Stimulated activated effector memory CD8-positive, alpha-beta T cell treated with anti-CD3 and anti-CD28 coated beads, Interleukin-12 subunit alpha, Interleukin-12 subunit beta, amount 100 ng/mL, for 72 hours (primary cell): ENCODE measurements around the gene TRAF2.

Experiments
- ATAC-seq: fragments of 150-1000 bp; cut with Tn5 transposase; 2 replicates; pipeline ENCODE4 v1.10.0; 2021
- DNase-seq, 2 donors: peaks; one replicate each; pipeline ENCODE4 v3.0.0; 2021 to 2022; ENCODE audit warnings: low spot score in 2 of 2
- H3K27ac Mint-ChIP-seq: one replicate; pipeline ENCODE4 v1.8.0; 2022; ENCODE audit warnings: mild to moderate bottlenecking, mixed read lengths
- H3K36me3 Mint-ChIP-seq: one replicate; pipeline ENCODE4 v1.8.0; 2022; ENCODE audit warnings: mild to moderate bottlenecking, mixed read lengths
- H3K4me1 Mint-ChIP-seq: one replicate; pipeline ENCODE4 v1.8.0; 2022; ENCODE audit warnings: mixed read lengths
- H3K4me3 Mint-ChIP-seq: one replicate; pipeline ENCODE4 v1.8.0; 2022; ENCODE audit warnings: mild to moderate bottlenecking, mixed read lengths
- H3K9me3 Mint-ChIP-seq: one replicate; pipeline ENCODE4 v1.8.0; 2022; ENCODE audit warnings: mixed read lengths

The TRAF2 gene

GRCh38 chr9:136947955-136948510 lies 61.7 kb downstream of the TRAF2 start:
- Mint-ChIP-seq H3K9me3 (no peaks in the 10 kb centered on the region), H3K27ac (peak overlapping the region; percentile 92), H3K4me3 (peak overlapping the region; percentile 76), H3K36me3 (peaks cover 18% of the 10 kb centered on the region), H3K4me1 (peaks cover 15% of the 10 kb centered on the region)
- DNase-seq, result no peak
- ATAC-seq, result no peak

GRCh38 chr9:136949239-136949816 lies 63.0 kb downstream of the TRAF2 start:
- DNase-seq (no peak), ATAC-seq (no peak)
- peak overlapping the region; percentile 92 for H3K27ac Mint-ChIP-seq
- H3K4me1 Mint-ChIP-seq, result peaks cover 12% of the 10 kb centered on the region
- H3K9me3 Mint-ChIP-seq, result no peaks in the 10 kb centered on the region
- H3K36me3 Mint-ChIP-seq, result peaks cover 7% of the 10 kb centered on the region
- peak overlapping the region; percentile 76 for H3K4me3 Mint-ChIP-seq

- DNase-seq (peak; percentile 88 to 99), ATAC-seq (peak; percentile 95)
- H3K9me3 Mint-ChIP-seq, result no peaks in the 10 kb centered on the region
- peaks cover 2% of the 10 kb centered on the region for H3K36me3 Mint-ChIP-seq
- peak overlapping the region; percentile 76 for H3K4me3 Mint-ChIP-seq
- peaks cover 13% of the 10 kb centered on the region for H3K4me1 Mint-ChIP-seq
- H3K27ac Mint-ChIP-seq, result peak overlapping the region; percentile 92
Observed at GRCh38 chr9:136949817-136950655, 63.7 kb downstream of the TRAF2 start.

- Mint-ChIP-seq H3K27ac (peak overlapping the region; percentile 92), H3K4me3 (peak overlapping the region; percentile 76), H3K9me3 (no peaks in the 10 kb centered on the region), H3K36me3 (no peaks in the 10 kb centered on the region), H3K4me1 (peaks cover 18% of the 10 kb centered on the region)
- no peak for ATAC-seq
- DNase-seq, result no peak
Observed at GRCh38 chr9:136950656-136951276, 64.5 kb downstream of the TRAF2 start.

GRCh38 chr9:136951541-136952320 lies 65.4 kb downstream of the TRAF2 start, which contains the start of gene LCN12:
Gene LCN12 (plus strand): TSS chr9:136952273. CDS start chr9:136952328, 55 bp downstream.
- DNase-seq, result no peak
- ATAC-seq, result no peak
- H3K4me3 Mint-ChIP-seq, result peak within 1 kb of the TSS; percentile 76
- H3K36me3 Mint-ChIP-seq, result no peaks in the 10 kb centered on the region
- H3K4me1 Mint-ChIP-seq, result peaks cover 25% of the 10 kb centered on the region
- no peak within 1 kb of the TSS for H3K27ac Mint-ChIP-seq
- H3K9me3 Mint-ChIP-seq, result peaks cover 3% of the 10 kb centered on the region

GRCh38 chr9:136952321-136952850 lies 66.1 kb downstream of the TRAF2 start:
- Mint-ChIP-seq H3K4me3 (no peak overlapping the region), H3K36me3 (no peaks in the 10 kb centered on the region), H3K4me1 (peaks cover 28% of the 10 kb centered on the region)

GRCh38 chr9:136952876-136953770 lies 66.8 kb downstream of the TRAF2 start:
- DNase-seq, result no peak
- Mint-ChIP-seq H3K4me3 (no peak overlapping the region), H3K27ac (no peak overlapping the region), H3K9me3 (peaks cover 5% of the 10 kb centered on the region), H3K36me3 (no peaks in the 10 kb centered on the region), H3K4me1 (peaks cover 34% of the 10 kb centered on the region)
- ATAC-seq, result no peak

More at GRCh38 chr9:136952321-136952850, 66.1 kb downstream of the TRAF2 start:
- Mint-ChIP-seq H3K9me3 (peaks cover 5% of the 10 kb centered on the region), H3K27ac (no peak overlapping the region)
- DNase-seq (no peak), ATAC-seq (no peak)

- no peak for ATAC-seq
- Mint-ChIP-seq H3K27ac (no peak overlapping the region), H3K4me1 (peaks cover 41% of the 10 kb centered on the region), H3K36me3 (no peaks in the 10 kb centered on the region), H3K9me3 (peaks cover 5% of the 10 kb centered on the region), H3K4me3 (no peak overlapping the region)
- no peak for DNase-seq
Observed at GRCh38 chr9:136953771-136954269, 67.5 kb downstream of the TRAF2 start.

GRCh38 chr9:136954270-136955083 lies 68.2 kb downstream of the TRAF2 start:
- Mint-ChIP-seq H3K4me3 (no peak overlapping the region), H3K9me3 (peaks cover 5% of the 10 kb centered on the region), H3K4me1 (peaks cover 48% of the 10 kb centered on the region), H3K27ac (no peak overlapping the region), H3K36me3 (no peaks in the 10 kb centered on the region)
- DNase-seq (no peak), ATAC-seq (no peak)

- Mint-ChIP-seq H3K4me3 (no peak overlapping the region), H3K9me3 (peaks cover 5% of the 10 kb centered on the region), H3K4me1 (peaks cover 49% of the 10 kb centered on the region), H3K27ac (no peak overlapping the region), H3K36me3 (no peaks in the 10 kb centered on the region)
- ATAC-seq (no peak), DNase-seq (no peak)
Observed at GRCh38 chr9:136955202-136955942, 69.1 kb downstream of the TRAF2 start.

GRCh38 chr9:136955943-136956335 lies 69.6 kb downstream of the TRAF2 start:
- DNase-seq, result no peak
- H3K4me1 Mint-ChIP-seq, result peaks cover 54% of the 10 kb centered on the region

GRCh38 chr9:136956604-136957003 lies 70.3 kb downstream of the TRAF2 start:
- Mint-ChIP-seq H3K27ac (no peak overlapping the region), H3K36me3 (no peaks in the 10 kb centered on the region), H3K4me1 (peaks cover 55% of the 10 kb centered on the region), H3K9me3 (peaks cover 5% of the 10 kb centered on the region), H3K4me3 (no peak overlapping the region)
- DNase-seq, result no peak
- no peak for ATAC-seq

More at GRCh38 chr9:136955943-136956335, 69.6 kb downstream of the TRAF2 start:
- no peak for ATAC-seq
- Mint-ChIP-seq H3K36me3 (no peaks in the 10 kb centered on the region), H3K27ac (no peak overlapping the region), H3K4me3 (no peak overlapping the region), H3K9me3 (peaks cover 5% of the 10 kb centered on the region)
